Neural cell (in vitro differentiated cells): Measurements from ENCODE around the gene TCP10L. TPM values are rescaled to one million over a fixed set of nuclear protein-coding genes. Genes with fewer than 3 reads are reported as not detected.
A peak's percentile ranks its signal among the peaks of the same experiment; 100 is the strongest.

ENCODE experiments used
- H2AFZ ChIP-seq: fragments of 200-600, 300-800 bp; sonication (generic), shearing (Covaris generic); 2 replicates; pipeline ENCODE4 v1.6.0; 2014; ENCODE audit warnings: low read depth, mild to moderate bottlenecking, antibody characterized with exemption, low read length, moderate library complexity
- H3F3A ChIP-seq: fragments of 200-600 bp; shearing (Covaris generic); 2 replicates; pipeline ENCODE4 v1.6.1; 2016; ENCODE audit warnings: mild to moderate bottlenecking, moderate library complexity, mixed read lengths, antibody characterized with exemption, low read length; ENCODE audit not compliant: insufficient read depth, poor library complexity, severe bottlenecking
- H3K27ac ChIP-seq: fragments of 200-600, 300-800 bp; sonication (generic), shearing (Covaris generic); 2 replicates; pipeline ENCODE4 v1.5.1; 2014; ENCODE audit warnings: mild to moderate bottlenecking, low read length, moderate library complexity
- H3K27me3 ChIP-seq: fragments of 300-800, 200-600 bp; sonication (generic), shearing (Covaris generic); 2 replicates; pipeline ENCODE4 v1.6.0; 2014; ENCODE audit warnings: mild to moderate bottlenecking, low read depth, low read length, moderate library complexity; ENCODE audit not compliant: insufficient read depth
- H3K36me3 ChIP-seq: fragments of 300-800, 200-600 bp; sonication (generic), shearing (Covaris generic); 2 replicates; pipeline ENCODE4 v1.5.1; 2014; ENCODE audit warnings: mild to moderate bottlenecking, antibody characterized with exemption, low read length, moderate library complexity; ENCODE audit not compliant: insufficient read depth
- H3K4me2 ChIP-seq: fragments of 300-800, 200-600 bp; sonication (generic), shearing (Covaris generic); 2 replicates; pipeline ENCODE4 v1.6.0; 2014; ENCODE audit warnings: mild to moderate bottlenecking, low read length
- H3K4me3 ChIP-seq: fragments of 300-800, 200-600 bp; sonication (generic), shearing (Covaris generic); 2 replicates; pipeline ENCODE4 v1.5.1; 2014; ENCODE audit warnings: mild to moderate bottlenecking, low read length, moderate library complexity
- H3K79me2 ChIP-seq: fragments of 200-600 bp; shearing (Covaris generic); replicated peaks from 2 replicates; pipeline ENCODE4 v1.6.0; 2014; ENCODE audit warnings: mild to moderate bottlenecking, low read length, moderate library complexity; ENCODE audit not compliant: insufficient read depth
- H3K9ac ChIP-seq: fragments of 300-800, 200-600 bp; sonication (generic), shearing (Covaris generic); 2 replicates; pipeline ENCODE4 v1.6.1; 2016; ENCODE audit warnings: mild to moderate bottlenecking, low read length, mixed read lengths
- H3K9me2 ChIP-seq: fragments of 200-600 bp; shearing (Covaris generic); 2 replicates; pipeline ENCODE4 v1.6.1; 2016; ENCODE audit warnings: mild to moderate bottlenecking, low read length, mixed read lengths; ENCODE audit not compliant: insufficient read depth
- H3K9me3 ChIP-seq: fragments of 200-600, 300-800 bp; sonication (generic), shearing (Covaris generic); 2 replicates; pipeline ENCODE4 v1.6.1; 2016; ENCODE audit warnings: mild to moderate bottlenecking, mixed run types, low read length, moderate library complexity, mixed read lengths
- H4K20me1 ChIP-seq: fragments of 200-600 bp; shearing (Covaris generic); 2 replicates; pipeline ENCODE4 v1.6.1; 2016; ENCODE audit warnings: mild to moderate bottlenecking, mixed run types; ENCODE audit not compliant: insufficient read depth
- CTCF ChIP-seq: fragments of 450-650 bp; IDR thresholded peaks from 2 replicates; pipeline ENCODE4 v1.5.1; 2014; ENCODE audit warnings: antibody characterized with exemption, mild to moderate bottlenecking, moderate library complexity; ENCODE audit not compliant: poor library complexity, severe bottlenecking
- EP300 ChIP-seq: fragments of 450-650 bp; conservative IDR thresholded peaks from 2 replicates; pipeline ENCODE4 v1.6.1; 2014; ENCODE audit warnings: antibody characterized with exemption, mild to moderate bottlenecking, moderate library complexity; ENCODE audit not compliant: poor library complexity, severe bottlenecking
- EZH2 ChIP-seq: fragments of 200-600, 300-800 bp; shearing (Covaris generic), sonication (generic); IDR thresholded peaks from 2 replicates; pipeline ENCODE4 v1.6.1; 2014; ENCODE audit warnings: antibody characterized with exemption, low read length, borderline replicate concordance, mild to moderate bottlenecking; ENCODE audit not compliant: insufficient read depth, poor library complexity, severe bottlenecking
- MXI1 ChIP-seq: fragments of 450-650 bp; conservative IDR thresholded peaks from 2 replicates; pipeline ENCODE4 v1.6.1; 2014; ENCODE audit warnings: antibody characterized with exemption, mild to moderate bottlenecking; ENCODE audit not compliant: poor library complexity, severe bottlenecking
- POLR2AphosphoS5 ChIP-seq: IDR thresholded peaks from 2 replicates; pipeline ENCODE4 v1.6.1; 2012
- RAD21 ChIP-seq: fragments of 450-650 bp; conservative IDR thresholded peaks from 2 replicates; pipeline ENCODE4 v1.6.1; 2014; ENCODE audit warnings: antibody characterized with exemption, mild to moderate bottlenecking, moderate library complexity
- REST ChIP-seq: IDR thresholded peaks from 2 replicates; pipeline ENCODE4 v1.6.1; 2012; ENCODE audit warnings: borderline replicate concordance
- SMC3 ChIP-seq: fragments of 450-650 bp; conservative IDR thresholded peaks from 2 replicates; pipeline ENCODE4 v1.6.1; 2014; ENCODE audit warnings: antibody characterized with exemption, mild to moderate bottlenecking, moderate library complexity; ENCODE audit not compliant: poor library complexity
- TAF1 ChIP-seq: IDR thresholded peaks from 2 replicates; pipeline ENCODE4 v1.6.1; 2012; ENCODE audit warnings: low read depth
- polyA plus RNA-seq: library from polyadenylated mRNA; depleted of rRNA; stranded (reverse); fragments of >200 nt; gene quantifications from 2 replicates; pipeline ENCODE4 v1.2.3, GENCODE V29; 2014

Gene TCP10L
- polyA plus RNA-seq, 1 donor from 2014 or later, result 1.7 TPM

- no peaks in the 10 kb centered on the region for H3K9me3 ChIP-seq
- H3K4me3 ChIP-seq, result no peak overlapping the region
- H3K4me2 ChIP-seq, result no peak overlapping the region
- H3K27me3 ChIP-seq, result no peaks in the 10 kb centered on the region
- peaks cover 2% of the 10 kb centered on the region for H3K36me3 ChIP-seq
- no peaks in the 10 kb centered on the region for H3K9me2 ChIP-seq
- H3K79me2 ChIP-seq, result peaks cover 8% of the 10 kb centered on the region
- no peak overlapping the region for H3K9ac ChIP-seq
- no peak overlapping the region for H3K27ac ChIP-seq
- H3F3A ChIP-seq, result no peaks in the 10 kb centered on the region
- no peak for TF ChIP-seq TAF1
- no peak for TF ChIP-seq MXI1
- no peak for TF ChIP-seq RAD21
- no peak for TF ChIP-seq REST
- no peak for TF ChIP-seq SMC3
- no peak for TF ChIP-seq EZH2
- TF ChIP-seq CTCF, result no peak
- TF ChIP-seq EP300, result no peak
- TF ChIP-seq POLR2AphosphoS5, result no peak
- H2AFZ ChIP-seq, result no peak overlapping the region
- no peaks in the 10 kb centered on the region for H4K20me1 ChIP-seq
Measured at GRCh38 chr21:32608851-32609250, 23.5 kb upstream of the TCP10L start.

DNA sequence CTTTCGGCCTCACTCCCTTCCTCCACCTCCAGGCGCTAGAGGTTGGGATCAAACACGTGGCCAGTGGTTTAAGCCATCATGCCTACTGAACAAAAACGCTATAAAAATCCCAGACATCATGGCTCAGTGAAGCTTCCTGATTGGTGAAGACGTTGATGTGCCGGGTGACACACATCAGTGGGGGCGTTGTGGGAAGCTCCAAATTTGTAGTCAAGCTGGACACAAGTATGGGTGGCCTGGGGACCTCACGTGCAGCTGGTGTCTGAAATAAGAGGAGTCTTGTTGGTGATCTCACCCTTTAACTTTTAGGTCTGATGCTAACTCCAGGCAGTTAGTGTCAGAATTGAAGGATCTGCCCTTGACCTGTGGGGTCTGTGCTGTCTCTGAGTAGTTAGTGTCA is 20.1 kb upstream of the TCP10L start:
- Histone ChIP-seq H3F3A (no peaks in the 10 kb centered on the region), H2AFZ (no peak overlapping the region), H3K9ac (no peak overlapping the region), H3K9me2 (no peaks in the 10 kb centered on the region), H3K36me3 (peaks cover 18% of the 10 kb centered on the region), H3K27me3 (no peaks in the 10 kb centered on the region), H3K79me2 (peaks cover 3% of the 10 kb centered on the region), H3K9me3 (no peaks in the 10 kb centered on the region), H3K4me3 (no peak overlapping the region), H3K4me2 (no peak overlapping the region), H4K20me1 (no peaks in the 10 kb centered on the region), H3K27ac (peak overlapping the region; percentile 67)
- TF ChIP-seq EP300 (no peak), RAD21 (no peak), SMC3 (no peak), CTCF (no peak), REST (no peak), POLR2AphosphoS5 (no peak), TAF1 (no peak), MXI1 (no peak), EZH2 (no peak)
